ENCODE results near the gene ZCWPW2.

The ZCWPW2 gene, protein sequence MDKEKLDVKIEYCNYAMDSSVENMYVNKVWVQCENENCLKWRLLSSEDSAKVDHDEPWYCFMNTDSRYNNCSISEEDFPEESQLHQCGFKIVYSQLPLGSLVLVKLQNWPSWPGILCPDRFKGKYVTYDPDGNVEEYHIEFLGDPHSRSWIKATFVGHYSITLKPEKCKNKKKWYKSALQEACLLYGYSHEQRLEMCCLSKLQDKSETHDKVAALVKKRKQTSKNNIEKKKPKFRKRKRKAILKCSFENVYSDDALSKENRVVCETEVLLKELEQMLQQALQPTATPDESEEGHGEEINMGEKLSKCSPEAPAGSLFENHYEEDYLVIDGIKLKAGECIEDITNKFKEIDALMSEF

DNA sequence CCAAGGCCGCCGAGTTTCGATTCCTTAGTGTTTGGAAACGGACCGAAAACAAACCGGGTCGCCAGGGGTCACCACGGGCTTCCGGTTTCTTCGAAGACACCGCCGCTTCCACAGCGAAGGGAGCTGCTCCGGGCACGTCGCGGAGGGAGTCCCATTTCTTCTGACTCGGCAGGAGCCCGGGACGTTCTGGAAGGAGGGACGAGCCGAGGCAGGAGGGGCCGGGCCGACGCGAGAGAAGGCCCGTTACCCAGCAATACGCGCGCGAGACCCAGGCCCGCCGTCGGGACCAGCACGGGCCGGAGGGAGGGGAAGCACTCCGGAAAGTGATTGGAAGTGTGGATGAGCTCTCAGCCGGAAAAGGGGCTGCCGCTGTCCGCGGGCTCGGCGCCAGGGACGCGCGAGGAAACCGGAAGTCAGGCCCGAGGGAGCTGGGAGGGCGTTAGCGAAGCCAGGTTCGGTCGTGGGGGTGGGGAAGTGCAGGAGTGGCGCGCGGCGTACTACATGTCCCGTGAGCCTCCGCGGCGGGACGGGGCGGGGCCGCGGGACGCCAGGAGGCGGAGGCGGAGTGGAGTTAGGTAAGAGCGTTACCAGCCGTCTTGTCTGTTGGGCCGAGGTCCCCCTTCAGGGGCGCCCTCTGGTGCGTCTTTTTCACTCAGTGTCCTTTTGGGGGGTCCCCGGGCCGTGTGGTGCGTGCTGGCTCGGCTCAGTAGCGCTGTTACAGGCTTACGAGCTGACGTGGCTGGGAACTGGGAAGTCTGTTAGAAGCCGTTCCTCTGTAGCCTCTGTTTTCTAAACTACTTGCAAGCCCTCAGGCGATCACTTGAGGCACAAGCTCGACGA, at the start of gene ZCWPW2, which contains the start of gene AZI2:
Gene ZCWPW2, plus strand, starts transcription at position 93 of the 840 bp plus-strand sequence. CDS start 64,348 bp downstream, outside the sequence.
Gene AZI2, minus strand, starts transcription at position 196 of the 840 bp plus-strand sequence. CDS start 8,207 bp downstream, outside the sequence.
- DNase-seq (ENCODE audit: low read depth, low spot score) = peak; percentile 69
- peak within 1 kb of the TSS; percentile 97 for H3K27ac ChIP-seq

DNA sequence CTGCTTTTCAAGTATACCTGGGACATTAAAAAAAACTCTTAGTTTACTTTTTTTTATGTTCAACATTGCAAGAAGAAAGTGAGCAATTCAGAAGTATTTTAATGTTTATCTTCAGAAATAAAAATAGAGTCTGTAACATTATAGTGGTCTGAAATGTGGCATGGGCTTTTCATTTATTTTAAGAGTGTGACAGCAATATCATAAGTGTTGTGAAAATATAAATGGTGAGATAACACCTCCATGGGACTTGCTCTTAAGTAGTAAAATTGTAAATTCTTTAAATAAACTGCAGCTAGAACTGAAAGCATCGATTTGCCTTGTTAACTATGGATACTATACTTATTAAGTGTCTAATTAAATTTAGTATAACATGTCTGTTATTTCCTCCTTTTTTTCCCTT, 48.8 kb upstream of the ZCWPW2 start:
- no peak for DNase-seq (ENCODE audit: low read depth, low spot score)
- H3K27ac ChIP-seq = no peak overlapping the region

DNA sequence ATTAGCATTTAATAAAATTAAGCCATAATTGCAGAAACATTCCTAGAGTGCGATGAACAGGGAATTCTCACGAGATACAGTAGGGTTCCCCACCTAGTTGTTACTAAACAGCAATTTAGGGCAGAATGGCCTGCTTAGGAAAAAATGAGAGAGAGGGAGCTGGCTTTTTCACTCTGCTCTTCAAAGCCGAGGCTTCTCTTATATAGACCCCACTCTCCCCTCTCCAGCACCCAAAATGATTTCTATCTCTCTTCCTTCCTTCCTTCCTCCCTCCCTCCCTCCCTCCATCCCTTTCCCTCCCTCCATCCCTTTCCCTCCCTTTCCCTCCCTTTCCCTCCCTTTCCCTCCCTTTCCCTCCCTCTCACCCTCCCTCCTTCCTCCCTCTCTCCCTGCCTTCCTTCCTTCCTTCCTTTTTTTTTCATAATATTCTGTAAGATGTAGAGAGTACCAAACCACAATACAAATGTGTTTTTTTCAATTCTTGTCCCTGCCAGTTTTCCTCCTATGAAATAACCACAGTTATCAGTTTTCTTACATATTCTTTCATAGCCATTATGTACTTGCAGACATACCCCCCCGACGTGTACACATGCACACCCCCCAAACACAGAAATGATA, 48.1 kb upstream of the ZCWPW2 start:
- no peak for DNase-seq (ENCODE audit: low read depth, low spot score)
- H3K27ac ChIP-seq = no peak overlapping the region

DNA sequence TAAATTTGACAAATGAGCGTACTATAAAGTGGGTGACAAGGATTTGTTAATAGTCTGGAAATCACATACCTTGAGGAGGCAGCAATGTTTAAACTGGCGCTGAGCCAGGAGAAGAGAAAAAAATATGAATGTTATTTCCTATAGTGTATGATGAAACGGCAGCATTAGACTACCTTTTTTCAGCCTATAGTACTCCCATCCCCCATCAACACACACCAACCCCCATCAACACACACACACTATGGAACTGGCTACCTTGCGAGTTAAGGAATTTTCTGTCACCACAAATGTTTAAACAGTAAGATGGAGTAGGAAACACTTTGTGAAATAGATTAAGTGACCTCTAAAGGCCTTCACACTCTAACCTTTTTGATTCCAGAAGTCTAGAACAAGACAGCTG, 46.8 kb upstream of the ZCWPW2 start:
- no peak overlapping the region for H3K27ac ChIP-seq

DNA sequence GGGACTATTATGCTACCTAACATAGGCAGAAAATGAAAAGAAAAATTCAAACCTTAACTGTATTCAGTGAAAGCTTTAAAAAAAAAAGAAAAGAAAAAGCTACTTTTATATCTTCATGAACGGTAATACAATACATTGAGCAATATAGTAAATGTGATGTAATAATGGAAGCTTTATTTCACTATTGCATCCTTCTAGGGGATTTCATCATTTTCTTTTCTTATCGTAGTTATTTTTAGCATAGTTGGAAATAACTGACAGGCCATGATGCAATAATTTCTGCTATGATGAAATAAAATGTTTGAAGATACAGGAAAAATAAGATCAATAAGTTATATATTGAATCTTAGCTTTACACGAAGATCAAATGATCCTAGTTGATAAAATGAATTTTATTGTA, 40.3 kb upstream of the ZCWPW2 start:
- H3K27ac ChIP-seq = no peak overlapping the region
- no peak for DNase-seq (ENCODE audit: low read depth, low spot score)

More for the DNA sequence above, 46.8 kb upstream of the ZCWPW2 start:
- DNase-seq (ENCODE audit: low read depth, low spot score) = no peak

DNA sequence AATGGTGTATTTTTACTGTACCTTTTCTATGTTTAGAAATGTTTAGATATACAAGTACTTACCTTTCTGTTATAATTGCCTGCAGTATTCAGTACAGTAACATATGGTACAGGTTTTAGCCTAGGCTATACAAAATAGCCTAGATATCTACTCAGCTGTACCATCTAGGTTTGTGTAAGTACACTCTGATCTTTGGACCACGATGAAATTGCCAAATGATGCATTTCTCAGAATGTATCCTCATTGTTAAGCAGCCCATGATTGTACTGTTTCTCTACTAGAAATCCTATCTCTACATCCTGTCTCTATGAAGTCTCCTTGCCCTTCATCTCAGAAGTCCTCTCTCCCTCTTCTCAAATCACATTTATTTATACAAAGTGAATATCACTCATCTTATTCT, 32.8 kb upstream of the ZCWPW2 start:
- no peak for DNase-seq (ENCODE audit: low read depth, low spot score)
- H3K27ac ChIP-seq = no peak overlapping the region

DNA sequence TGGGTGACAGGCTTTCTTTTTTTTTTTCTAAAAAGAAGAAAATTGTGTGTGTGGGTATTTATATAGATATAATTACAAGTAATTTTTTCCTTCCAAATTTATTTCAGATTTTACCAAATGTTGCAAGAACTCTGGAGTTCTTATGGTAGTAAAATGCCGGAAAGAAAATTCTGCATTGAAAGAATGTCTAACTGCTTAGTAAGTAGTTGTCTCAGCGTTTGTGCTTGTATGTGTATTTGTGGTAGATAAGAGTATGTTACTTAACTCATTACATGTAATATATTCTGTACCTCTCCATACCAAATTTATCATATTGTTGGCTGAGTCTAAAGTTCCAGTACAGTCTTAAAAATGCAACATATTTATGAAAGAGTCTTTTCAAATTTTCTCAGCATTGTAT, 32.3 kb upstream of the ZCWPW2 start:
- no peak for DNase-seq (ENCODE audit: low read depth, low spot score)
- H3K27ac ChIP-seq = no peak overlapping the region

DNA sequence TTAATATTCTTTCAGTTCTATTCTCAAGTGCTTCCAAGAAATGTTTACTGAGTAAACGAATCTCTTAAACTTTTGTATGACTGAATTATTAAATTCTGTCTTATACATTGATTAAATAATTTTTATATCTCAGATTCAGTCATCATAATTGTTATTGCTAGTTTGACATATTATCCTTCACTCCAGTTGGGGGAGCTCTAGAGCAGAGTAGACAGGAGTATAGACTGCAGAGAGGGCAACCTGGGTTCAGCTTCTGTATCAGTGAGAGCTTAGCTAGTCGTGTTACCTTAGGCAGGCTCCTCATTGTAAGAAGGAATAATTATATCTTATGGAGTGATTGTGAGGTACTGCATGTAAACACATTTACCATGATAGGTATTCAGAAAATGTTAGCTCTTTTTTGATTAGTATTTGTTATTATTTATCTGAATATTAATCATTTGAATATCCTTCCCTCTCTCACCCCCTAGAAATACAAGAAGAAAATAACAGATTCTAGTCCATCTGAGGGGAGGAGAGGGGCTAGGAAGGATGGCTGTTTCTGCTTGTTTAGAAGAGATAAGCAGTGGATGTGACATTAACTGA, 31.0 kb upstream of the ZCWPW2 start:
- no peak for DNase-seq (ENCODE audit: low read depth, low spot score)
- H3K27ac ChIP-seq = no peak overlapping the region

DNA sequence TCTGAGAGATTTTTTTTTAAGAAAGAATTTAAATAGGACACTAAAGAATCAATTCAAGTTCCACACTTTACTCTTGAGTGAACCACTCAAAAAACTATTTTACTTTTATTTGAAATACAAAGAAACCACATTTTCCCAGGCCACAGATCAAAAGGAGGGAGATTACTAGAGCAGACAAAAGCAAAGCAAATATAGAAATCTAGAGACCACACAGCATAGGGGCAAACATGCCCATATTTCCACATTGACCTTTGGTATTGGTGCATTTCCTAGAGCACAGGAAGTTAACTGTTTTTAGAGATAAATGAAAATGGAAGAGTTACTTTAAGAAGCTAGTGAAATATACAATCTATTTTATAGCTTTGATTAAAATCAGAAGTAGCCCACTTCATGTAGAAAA, 27.5 kb upstream of the ZCWPW2 start:
- H3K27ac ChIP-seq = no peak overlapping the region
- no peak for DNase-seq (ENCODE audit: low read depth, low spot score)

DNA sequence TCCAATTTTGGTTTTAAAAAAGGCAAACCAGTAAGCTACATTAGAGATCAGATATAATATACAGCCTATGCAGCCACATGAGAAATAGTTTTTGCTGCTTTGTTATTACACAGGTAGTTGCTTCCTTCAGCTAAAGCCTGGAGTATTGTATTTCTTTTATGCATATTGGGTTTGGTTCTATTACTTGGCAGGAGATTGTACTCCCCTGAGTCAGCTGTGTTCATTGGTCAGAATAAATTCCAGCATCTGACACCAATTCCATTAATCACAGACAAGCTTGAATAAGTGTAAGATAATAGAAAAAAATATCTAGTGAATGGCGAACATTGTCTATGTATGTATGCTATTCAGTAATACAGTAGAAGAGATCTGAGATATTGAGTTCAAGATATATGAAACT, 26.1 kb upstream of the ZCWPW2 start:
- no peak overlapping the region for H3K27ac ChIP-seq
- no peak for DNase-seq (ENCODE audit: low read depth, low spot score)

DNA sequence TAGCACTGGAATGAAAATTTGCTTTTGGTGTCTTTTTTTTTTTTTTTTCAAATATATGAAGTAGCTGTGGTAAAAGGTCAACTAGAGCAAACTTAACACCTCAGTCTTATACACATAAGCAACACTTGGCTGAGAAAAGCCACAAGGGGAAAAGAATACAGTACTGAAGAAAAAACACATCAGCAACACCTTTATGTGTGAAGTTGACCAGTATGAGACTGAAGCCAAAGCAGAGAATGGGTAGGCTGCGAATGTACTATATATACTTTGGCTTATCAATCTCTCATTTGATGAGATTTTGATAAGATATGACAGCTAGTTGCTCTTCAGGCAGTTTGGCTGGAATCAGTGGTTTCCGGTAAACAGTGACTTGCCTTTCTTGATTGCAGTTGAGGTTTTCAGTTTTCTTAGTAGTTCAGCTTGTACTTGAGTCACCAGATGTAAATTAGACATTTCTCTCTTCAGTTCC, 22.0 kb upstream of the ZCWPW2 start:
- H3K27ac ChIP-seq = no peak overlapping the region
- DNase-seq (ENCODE audit: low read depth, low spot score) = no peak

DNA sequence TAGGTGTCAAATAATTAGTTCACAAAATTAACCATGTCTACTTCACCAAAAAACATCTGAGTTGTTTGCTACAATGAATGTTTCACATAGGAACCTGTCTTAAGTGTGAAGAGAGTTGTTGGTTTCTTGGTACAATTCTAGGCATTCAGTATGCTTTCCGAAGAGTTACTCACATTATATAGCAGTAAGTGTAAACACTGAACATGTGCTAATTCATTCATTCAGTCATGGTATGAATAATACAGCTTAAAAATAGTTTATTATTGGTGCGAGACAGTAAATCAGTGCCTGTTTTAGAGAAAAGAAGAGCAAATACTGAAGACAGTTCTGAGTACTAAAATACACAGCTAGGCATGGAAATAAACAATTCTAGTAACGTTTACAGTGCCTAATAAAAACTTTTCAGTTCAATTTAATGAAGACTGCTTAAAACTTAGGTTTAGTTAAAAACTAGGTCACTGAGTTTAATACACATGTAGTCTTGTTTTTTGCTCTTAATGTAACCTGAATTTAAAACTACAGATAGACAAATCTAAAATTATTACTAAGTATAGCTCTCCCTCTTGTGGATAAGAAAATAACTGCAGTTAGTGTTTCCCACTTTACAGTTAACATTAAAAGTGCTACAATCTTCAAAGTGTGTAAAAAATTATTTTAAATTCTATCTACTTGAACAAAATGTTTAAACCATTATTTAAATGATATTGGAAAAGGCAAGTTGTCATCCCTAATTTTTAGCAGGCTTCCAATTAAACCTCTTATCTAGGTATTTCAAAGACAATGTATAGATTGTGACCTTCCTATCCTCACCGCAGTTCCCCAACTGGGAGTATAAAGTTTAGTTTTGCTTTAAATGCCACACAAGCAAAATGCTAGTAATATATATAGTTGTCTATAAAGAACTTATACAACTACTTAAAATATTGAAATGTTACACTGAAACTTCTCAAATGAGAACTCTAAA, 20.1 kb upstream of the ZCWPW2 start:
- H3K27ac ChIP-seq = no peak overlapping the region
- no peak for DNase-seq (ENCODE audit: low read depth, low spot score)

DNA sequence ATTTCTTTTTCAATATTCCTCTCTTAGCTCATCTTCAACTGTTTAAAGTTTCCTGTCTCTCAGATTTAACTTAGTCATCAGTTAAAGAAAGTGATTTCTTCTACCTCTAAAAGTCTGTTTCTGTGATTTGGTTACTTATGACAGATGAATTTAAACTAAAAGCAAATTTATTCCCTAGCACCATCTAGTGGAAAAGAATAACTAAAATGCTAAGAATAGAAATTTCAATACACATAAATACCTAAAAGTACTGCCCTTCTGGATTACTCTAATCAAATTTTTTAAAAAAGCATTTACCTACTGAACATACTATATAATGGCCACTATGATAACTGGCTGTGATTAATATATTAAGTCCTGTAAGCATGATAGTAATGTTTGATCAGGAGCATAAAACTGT, 14.0 kb upstream of the ZCWPW2 start:
- DNase-seq (ENCODE audit: low read depth, low spot score) = no peak

DNA sequence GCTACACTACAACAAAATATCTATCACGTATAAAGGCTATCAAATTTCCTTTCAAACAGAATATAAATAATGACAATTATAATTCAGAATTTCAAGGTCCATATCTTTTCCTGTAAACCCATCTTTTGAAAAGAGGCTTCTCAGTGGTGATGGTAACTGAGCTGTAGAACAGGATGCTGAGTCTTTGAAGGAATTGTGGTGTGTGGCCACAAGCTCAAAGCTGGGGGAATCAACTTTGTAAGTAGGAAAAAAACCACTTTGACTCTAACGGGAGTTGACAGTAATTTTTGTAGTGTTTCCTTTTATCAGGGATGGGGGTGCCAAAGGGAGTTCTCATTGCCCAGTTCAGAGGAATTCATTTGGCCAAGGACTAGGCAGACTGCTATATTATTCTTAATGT, 13.3 kb upstream of the ZCWPW2 start:
- DNase-seq (ENCODE audit: low read depth, low spot score) = no peak

More for the DNA sequence above, 14.0 kb upstream of the ZCWPW2 start:
- H3K27ac ChIP-seq = no peak overlapping the region

DNA sequence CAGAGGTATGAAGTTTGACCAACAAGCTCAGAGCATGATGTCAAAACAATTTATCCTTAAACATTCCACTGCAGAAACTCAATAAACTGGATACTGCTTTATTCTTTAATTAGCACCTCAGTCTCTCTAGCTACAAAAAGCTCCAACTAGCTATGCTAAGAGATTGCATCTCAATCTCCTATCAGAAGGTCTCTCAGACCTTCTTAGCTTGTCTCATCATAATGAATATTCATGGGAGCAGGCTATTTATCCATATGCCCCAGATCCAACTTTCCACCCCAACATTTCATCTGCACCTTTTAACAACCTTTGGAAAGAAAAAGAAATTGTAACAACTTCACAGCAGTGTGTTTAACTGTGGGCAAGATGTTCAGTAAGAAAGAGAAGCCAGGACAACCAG, 11.3 kb upstream of the ZCWPW2 start:
- no peak overlapping the region for H3K27ac ChIP-seq
- DNase-seq (ENCODE audit: low read depth, low spot score) = no peak

More for the DNA sequence above, 13.3 kb upstream of the ZCWPW2 start:
- H3K27ac ChIP-seq = no peak overlapping the region

DNA sequence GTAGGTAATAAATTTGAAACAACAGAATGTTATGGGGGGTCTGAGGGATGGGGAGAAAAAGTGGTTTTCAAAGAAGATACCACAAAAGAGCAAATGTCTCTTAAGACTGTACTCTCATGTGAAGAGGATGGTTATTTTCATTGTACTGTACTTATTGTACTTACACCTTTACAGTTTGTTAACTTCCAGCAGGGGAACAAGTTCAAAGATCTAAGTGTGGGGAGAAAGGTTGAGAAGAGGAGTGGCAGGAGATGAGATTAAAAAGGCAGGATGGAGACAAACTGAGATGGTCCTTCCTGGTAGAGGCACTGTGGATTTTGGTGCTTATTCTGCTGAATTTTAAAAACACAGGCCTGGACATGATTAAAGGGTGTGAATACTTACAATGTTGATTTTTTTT, 5.4 kb upstream of the ZCWPW2 start:
- no peak for DNase-seq (ENCODE audit: low read depth, low spot score)
- H3K27ac ChIP-seq = no peak overlapping the region

DNA sequence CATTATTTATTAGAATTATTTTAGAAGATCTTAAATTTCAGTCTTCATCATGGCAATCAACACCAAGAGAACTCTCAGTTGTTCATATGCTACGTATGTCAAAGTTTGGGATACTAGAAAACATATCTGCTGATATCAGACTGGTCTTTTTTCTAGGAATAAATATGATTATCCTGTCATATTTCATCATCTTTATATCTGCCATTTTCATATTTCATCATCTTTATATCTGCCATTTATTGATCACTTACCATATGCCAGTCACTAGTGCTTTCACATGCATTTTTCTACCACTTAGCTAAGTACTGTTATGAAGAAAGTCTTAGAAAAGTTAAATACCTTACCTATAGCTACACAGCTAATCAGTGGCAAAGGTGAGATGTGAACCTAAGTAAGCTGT, 2.8 kb upstream of the ZCWPW2 start:
- no peak overlapping the region for H3K27ac ChIP-seq

DNA sequence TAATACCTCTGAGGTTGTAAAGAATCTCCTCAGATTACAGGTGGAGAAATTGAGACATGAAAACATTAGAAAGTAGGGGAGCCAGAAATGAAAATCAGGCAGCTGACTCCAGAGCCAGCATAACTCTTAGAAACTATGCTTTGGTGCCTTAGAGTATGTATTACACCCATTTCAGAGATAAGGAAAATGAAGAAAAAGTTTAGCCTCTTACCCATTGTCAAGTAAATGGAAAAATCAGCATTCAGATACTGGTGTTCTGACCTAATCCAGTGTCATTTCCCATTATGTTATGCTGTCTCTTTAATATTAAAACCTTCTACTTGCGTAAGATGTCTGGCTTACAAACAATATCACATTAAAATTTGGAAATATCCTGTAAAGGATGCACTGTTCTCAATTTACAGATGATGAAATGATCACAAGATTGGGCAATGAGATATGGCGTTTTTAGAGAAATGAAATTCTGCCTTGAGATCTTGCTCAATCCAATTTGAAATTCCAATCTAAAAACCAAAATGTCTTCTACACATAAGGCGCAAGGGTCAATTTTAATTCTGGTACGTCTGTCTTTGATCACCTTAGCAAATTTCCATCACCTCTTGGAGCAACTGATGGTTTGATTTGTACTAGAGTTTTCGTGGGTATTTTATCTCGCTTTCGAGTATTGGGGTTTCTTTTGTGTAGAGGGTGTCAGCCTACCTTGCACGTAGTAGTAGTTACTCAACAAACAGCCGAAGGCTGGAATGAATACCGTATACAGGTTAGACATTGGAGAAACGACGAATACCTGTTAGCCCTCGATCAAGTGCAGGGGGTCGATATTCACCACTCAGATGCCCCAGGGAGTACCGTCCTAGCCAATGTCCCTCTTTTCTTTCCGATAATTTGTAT, 902 bp upstream of the ZCWPW2 start:
- peak overlapping the region; percentile 97 for H3K27ac ChIP-seq
- no peak for DNase-seq (ENCODE audit: low read depth, low spot score)

More for the DNA sequence above, 2.8 kb upstream of the ZCWPW2 start:
- DNase-seq (ENCODE audit: low read depth, low spot score) = no peak

Measured in epithelial cell of prostate (primary cell).